Liver (tissue), 9 donors: ENCODE results near the gene SPRYD3. TPM values are rescaled to one million over a fixed set of nuclear protein-coding genes. Genes with fewer than 3 reads are reported as not detected.

Source experiments
- DNase-seq: peaks from one replicate; pipeline ENCODE4 v3.0.0-alpha.2; 2017; ENCODE audit warnings: low spot score
- H3K27ac ChIP-seq, 2 donors: one replicate each; pipeline ENCODE4 v1.7.0; 2013; ENCODE audit warnings: inconsistent platforms in 2 of 2, low read length in 2 of 2, control low read depth in 1 of 2, low read depth in 1 of 2, mild to moderate bottlenecking in 1 of 2
- H3K27me3 ChIP-seq, 4 donors: one replicate each; pipeline versions ENCODE4 v1.6.1 to v1.7.0; 2013; ENCODE audit warnings: low read length in 3 of 4, inconsistent platforms in 1 of 4, mild to moderate bottlenecking in 1 of 4, moderate library complexity in 1 of 4; ENCODE audit not compliant: control insufficient read depth in 4 of 4, insufficient read depth in 4 of 4
- H3K36me3 ChIP-seq, 4 donors: one replicate each; pipeline versions ENCODE4 v1.6.1 to v1.7.0; 2013; ENCODE audit warnings: low read length in 3 of 4, mild to moderate bottlenecking in 3 of 4, low read depth in 1 of 4, moderate library complexity in 1 of 4; ENCODE audit not compliant: control insufficient read depth in 4 of 4, insufficient read depth in 3 of 4
- H3K4me1 ChIP-seq, 4 donors: one replicate each; pipeline versions ENCODE4 v1.6.1 to v1.7.0; 2013; ENCODE audit warnings: low read length in 3 of 4, mild to moderate bottlenecking in 3 of 4, moderate library complexity in 1 of 4; ENCODE audit not compliant: control insufficient read depth in 4 of 4, insufficient read depth in 4 of 4
- H3K4me3 ChIP-seq, 3 donors: one replicate each; pipeline versions ENCODE4 v1.6.1 to v1.7.0; 2013; ENCODE audit warnings: low read length in 3 of 3, control low read depth in 1 of 3, low read depth in 1 of 3, mild to moderate bottlenecking in 1 of 3
- H3K9ac ChIP-seq, 2 donors: one replicate each; pipeline ENCODE4 v1.7.0; 2013; ENCODE audit warnings: low read length in 2 of 2, mild to moderate bottlenecking in 2 of 2, moderate library complexity in 2 of 2, control low read depth in 1 of 2, low read depth in 1 of 2
- H3K9me3 ChIP-seq, 4 donors: one replicate each; pipeline versions ENCODE4 v1.6.1 to v1.7.0; 2013; ENCODE audit warnings: low read length in 3 of 4; ENCODE audit not compliant: control insufficient read depth in 4 of 4
- ATF3 ChIP-seq: IDR thresholded peaks from 2 replicates; pipeline ENCODE4 v1.6.1; 2016; ENCODE audit warnings: antibody characterized with exemption
- CTCF ChIP-seq: fragments of 150-350 bp; IDR thresholded peaks from 2 replicates; pipeline ENCODE4 v1.5.1; 2017; ENCODE audit warnings: improper control_type of control experiment, low read depth, low read length; ENCODE audit not compliant: missing input control
- EGR1 ChIP-seq, 2 donors: IDR thresholded peaks; 2 replicates each; pipeline ENCODE4 v1.6.1; 2016 to 2018; ENCODE audit warnings: antibody characterized with exemption in 2 of 2, low read depth in 2 of 2
- FOXA1 ChIP-seq: IDR thresholded peaks from 2 replicates; pipeline ENCODE4 v1.6.1; 2016; ENCODE audit warnings: antibody characterized with exemption
- GABPA ChIP-seq, 2 donors: IDR thresholded peaks in 1 of 2; conservative IDR thresholded peaks in 1 of 2; 2 replicates each; pipeline ENCODE4 v1.6.1; 2016; ENCODE audit warnings: antibody characterized with exemption in 2 of 2, mild to moderate bottlenecking in 1 of 2, moderate library complexity in 1 of 2
- HNF4A ChIP-seq, 2 donors: conservative IDR thresholded peaks; 2 replicates each; pipeline ENCODE4 v1.6.1; 2016; ENCODE audit warnings: antibody characterized with exemption in 2 of 2, mild to moderate bottlenecking in 2 of 2
- HNF4G ChIP-seq: IDR thresholded peaks from 2 replicates; pipeline ENCODE4 v1.6.1; 2016; ENCODE audit warnings: antibody characterized with exemption
- JUND ChIP-seq, 2 donors: IDR thresholded peaks; 2 replicates each; pipeline ENCODE4 v1.6.1; 2016; ENCODE audit warnings: antibody characterized with exemption in 2 of 2
- MAX ChIP-seq: IDR thresholded peaks from 2 replicates; pipeline ENCODE4 v1.6.1; 2016; ENCODE audit warnings: antibody characterized with exemption
- NR2F2 ChIP-seq: IDR thresholded peaks from 2 replicates; pipeline ENCODE4 v1.6.1; 2016; ENCODE audit warnings: antibody characterized with exemption
- REST ChIP-seq: IDR thresholded peaks from 2 replicates; pipeline ENCODE4 v1.6.1; 2016; ENCODE audit warnings: antibody characterized with exemption, mild to moderate bottlenecking
- RXRA ChIP-seq, 2 donors: IDR thresholded peaks; 2 replicates each; pipeline ENCODE4 v1.6.1; 2017 to 2018; ENCODE audit warnings: antibody characterized with exemption in 2 of 2, mild to moderate bottlenecking in 1 of 2
- TAF1 ChIP-seq: conservative IDR thresholded peaks from 2 replicates; pipeline ENCODE4 v1.6.1; 2016; ENCODE audit warnings: antibody characterized with exemption, mild to moderate bottlenecking
- YY1 ChIP-seq: IDR thresholded peaks from 2 replicates; pipeline ENCODE4 v1.6.1; 2016; ENCODE audit warnings: antibody characterized with exemption, mild to moderate bottlenecking
- ZBTB33 ChIP-seq: IDR thresholded peaks from 2 replicates; pipeline ENCODE4 v1.6.1; 2016; ENCODE audit warnings: antibody characterized with exemption
- WGBS: extraction: QIAGEN DNeasy Blood & Tissue Kit; methylation state at CpG from one replicate; pipeline ENCODE4 v1.1.7; 2013; 5-methylcytosine and 5-hydroxymethylcytosine counted together
- polyA plus RNA-seq, 2 donors: library from polyadenylated mRNA; stranded (reverse) in 1 of 2; unstranded in 1 of 2; fragments of 200-250 nt in 1 of 2; fragments of >200 nt in 1 of 2; fragmentation: Nextera tagmentation in 1 of 2; extraction: Ambion mirVana in 1 of 2; gene quantifications; one replicate each; pipeline versions ENCODE4 v1.2.1 to v1.2.3, GENCODE V29; 2013 to 2015
- total RNA-seq, 2 donors: library from RNA; depleted of rRNA; stranded (reverse); fragments of >200 nt; gene quantifications; one replicate each; pipeline ENCODE4 v1.2.3, GENCODE V29; 2014
- donor health status: healthy.
- donor health status: healthy.
- donor health status: healthy.
- donor health status: healthy.
- donor health status: healthy.

SPRYD3 gene
- total and polyA plus RNA-seq, 4 donors, result 6.0 to 20.3 (median 13.3) TPM

GRCh38 chr12:53059434-53060063, 19.6 kb downstream of the SPRYD3 start:
- TF ChIP-seq TAF1 (no peak), RXRA (IDR thresholded peaks at IDR 0.05) (no peak), EGR1 (IDR thresholded peaks at IDR 0.05; ENCODE audit: low read depth in 2 of 2) (no peak), JUND (IDR thresholded peaks at IDR 0.05) (no peak), REST (no peak), NR2F2 (no peak), GABPA (IDR thresholded peaks at IDR 0.05 in 1 of 2, conservative IDR thresholded peaks at IDR 0.05 in 1 of 2) (no peak), HNF4G (no peak), FOXA1 (no peak), YY1 (no peak), ZBTB33 (no peak), HNF4A (conservative IDR thresholded peaks at IDR 0.05) (no peak), MAX (no peak), ATF3 (no peak)
- no peak for DNase-seq
- Histone ChIP-seq H3K9ac (no peak overlapping the region), H3K4me1 (peaks cover 18 to 52% (median 28%) of the 10 kb centered on the region in 4 donors), H3K27ac (no peak overlapping the region), H3K27me3 (no peaks in the 10 kb centered on the region), H3K9me3 (no peaks in the 10 kb centered on the region), H3K36me3 (peaks cover 7 to 51% (median 36%) of the 10 kb centered on the region in 4 donors), H3K4me3 (no peak overlapping the region)
- 91% methylated on average over 24 of the region's 24 CpGs for WGBS

- no peak overlapping the region for H3K27ac ChIP-seq
- no peak overlapping the region for H3K9ac ChIP-seq
- TF ChIP-seq HNF4A (conservative IDR thresholded peaks at IDR 0.05) (no peak), ZBTB33 (no peak), GABPA (IDR thresholded peaks at IDR 0.05 in 1 of 2, conservative IDR thresholded peaks at IDR 0.05 in 1 of 2) (no peak), CTCF (no peak), MAX (no peak), HNF4G (no peak), REST (no peak)
Observed at GRCh38 chr12:53058674-53059433, 20.3 kb downstream of the SPRYD3 start.

More at GRCh38 chr12:53058674-53059433, 20.3 kb downstream of the SPRYD3 start:
- Histone ChIP-seq H3K27me3 (no peaks in the 10 kb centered on the region), H3K4me1 (peaks cover 18 to 55% (median 31%) of the 10 kb centered on the region in 4 donors), H3K9me3 (no peaks in the 10 kb centered on the region), H3K36me3 (peaks cover 7 to 44% (median 34%) of the 10 kb centered on the region in 4 donors), H3K4me3 (no peak overlapping the region)
- DNase-seq, result no peak
- WGBS, result 84% methylated on average over 35 of the region's 35 CpGs
